Mesendoderm (in vitro differentiated cells): ENCODE data around the gene NAALADL1.

ENCODE experiments used
- DNase-seq: peaks from one replicate; pipeline ENCODE4 v3.0.0; 2013
- H2AK5ac ChIP-seq: 2 replicates; pipeline ENCODE4 v1.6.1; 2013; ENCODE audit warnings: low read length, inconsistent platforms
- H2BK120ac ChIP-seq: 2 replicates; pipeline ENCODE4 v1.6.1; 2013; ENCODE audit warnings: low read depth, mild to moderate bottlenecking, low read length, moderate library complexity, mixed read lengths
- H2BK15ac ChIP-seq: replicated peaks from 2 replicates; pipeline ENCODE4 v1.6.1; 2013; ENCODE audit warnings: low read depth, mild to moderate bottlenecking, moderate library complexity
- H2BK5ac ChIP-seq: 2 replicates; pipeline ENCODE4 v1.6.1; 2013; ENCODE audit warnings: low read length, inconsistent platforms
- H3K18ac ChIP-seq: 2 replicates; pipeline ENCODE4 v1.6.1; 2013; ENCODE audit warnings: mild to moderate bottlenecking, low read length, mixed read lengths
- H3K23ac ChIP-seq: one replicate; pipeline ENCODE4 v1.6.1; 2013; ENCODE audit warnings: low read length
- H3K27ac ChIP-seq: 2 replicates; pipeline ENCODE4 v1.5.1; 2013; ENCODE audit warnings: low read depth, mild to moderate bottlenecking, inconsistent platforms, low read length, moderate library complexity
- H3K27me3 ChIP-seq: 2 replicates; pipeline ENCODE4 v1.6.1; 2013; ENCODE audit warnings: low read length, control low read depth, mild to moderate bottlenecking, inconsistent platforms; ENCODE audit not compliant: insufficient read depth, poor library complexity
- H3K36me3 ChIP-seq: 2 replicates; pipeline ENCODE4 v1.6.1; 2013; ENCODE audit warnings: low read length, inconsistent platforms; ENCODE audit not compliant: control insufficient read depth, insufficient read depth
- H3K4ac ChIP-seq: one replicate; pipeline ENCODE4 v1.6.1; 2013; ENCODE audit warnings: low read depth, mild to moderate bottlenecking, low read length, moderate library complexity
- H3K4me1 ChIP-seq: 2 replicates; pipeline ENCODE4 v1.6.1; 2013; ENCODE audit warnings: low read depth, low read length, inconsistent platforms; ENCODE audit not compliant: control insufficient read depth
- H3K4me2 ChIP-seq: 2 replicates; pipeline ENCODE4 v1.6.1; 2013; ENCODE audit warnings: low read length
- H3K4me3 ChIP-seq: 2 replicates; pipeline ENCODE4 v1.5.1; 2013; ENCODE audit warnings: mild to moderate bottlenecking, low read length
- H3K56ac ChIP-seq: one replicate; pipeline ENCODE4 v1.6.1; 2013; ENCODE audit warnings: low read length
- H3K79me1 ChIP-seq: 2 replicates; pipeline ENCODE4 v1.6.1; 2013; ENCODE audit warnings: low read length, inconsistent platforms
- H3K79me2 ChIP-seq: 2 replicates; pipeline ENCODE4 v1.6.1; 2013; ENCODE audit warnings: mild to moderate bottlenecking, low read length; ENCODE audit not compliant: control insufficient read depth, insufficient read depth
- H3K9ac ChIP-seq: 2 replicates; pipeline ENCODE4 v1.6.1; 2013; ENCODE audit warnings: low read length, inconsistent platforms
- H4K5ac ChIP-seq: one replicate; pipeline ENCODE4 v1.6.1; 2013; ENCODE audit warnings: low read length
- H4K8ac ChIP-seq: one replicate; pipeline ENCODE4 v1.6.1; 2013; ENCODE audit warnings: low read depth, mild to moderate bottlenecking, control low read depth, low read length, moderate library complexity
- WGBS: extraction: QIAGEN DNeasy Blood & Tissue Kit; methylation state at CpG from one replicate; pipeline ENCODE4 v1.1.7; 2013; ENCODE audit warnings: low lambda C conversion rate, missing lambda C conversion rate; ENCODE audit not compliant: insufficient coverage; ENCODE audit errors: extremely low coverage; 5-methylcytosine and 5-hydroxymethylcytosine counted together

The NAALADL1 gene

DNA sequence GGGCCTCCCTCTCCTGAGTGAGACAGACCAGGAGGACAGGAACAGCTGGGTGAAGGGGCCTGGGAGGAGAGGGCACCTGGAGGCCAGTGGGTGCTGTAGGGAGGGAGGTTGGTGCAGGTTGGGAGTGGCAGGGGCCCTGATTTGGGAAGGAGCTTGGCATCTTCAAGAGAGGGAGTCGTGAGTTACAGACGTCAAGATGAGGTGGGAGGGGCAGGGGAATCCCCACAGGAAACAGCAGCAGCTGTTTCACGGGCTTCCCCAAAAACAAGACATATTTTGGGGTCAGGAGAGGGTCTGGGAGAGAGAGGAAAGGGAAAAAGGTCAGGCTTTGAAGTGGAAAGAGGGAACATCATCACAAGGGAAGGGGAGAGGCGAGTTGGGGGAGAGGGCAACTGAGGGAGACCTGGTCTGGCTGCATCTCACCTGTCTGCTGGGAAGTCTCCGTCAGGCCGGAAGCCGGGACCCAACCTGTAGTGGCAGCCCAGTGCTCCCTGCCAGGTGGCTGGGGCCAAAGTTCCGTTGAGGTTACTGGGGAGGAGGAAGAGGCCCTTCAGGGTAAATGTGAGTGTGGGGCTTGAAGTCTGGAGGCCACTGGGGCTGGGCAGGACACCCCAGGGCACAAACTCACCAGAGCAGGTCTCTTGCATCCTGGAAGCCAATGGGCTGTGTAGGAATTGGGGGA, 4.4 kb downstream of the NAALADL1 start:
- Histone ChIP-seq H2BK15ac (no peak overlapping the region), H3K4me1 (no peaks in the 10 kb centered on the region), H3K9ac (no peak overlapping the region), H3K56ac (no peak overlapping the region), H3K27me3 (no peaks in the 10 kb centered on the region), H3K27ac (no peak overlapping the region), H3K4me2 (no peak overlapping the region), H3K79me1 (no peaks in the 10 kb centered on the region), H3K36me3 (no peaks in the 10 kb centered on the region), H2BK5ac (no peak overlapping the region), H3K79me2 (no peaks in the 10 kb centered on the region), H3K18ac (no peak overlapping the region), H3K4ac (no peak overlapping the region), H4K5ac (no peak overlapping the region), H3K4me3 (no peak overlapping the region), H2BK120ac (no peak overlapping the region), H2AK5ac (no peak overlapping the region), H4K8ac (no peak overlapping the region), H3K23ac (no peak overlapping the region)
- no peak for DNase-seq
- WGBS: no CpG with 5 or more reads among the region's 8 CpGs

DNA sequence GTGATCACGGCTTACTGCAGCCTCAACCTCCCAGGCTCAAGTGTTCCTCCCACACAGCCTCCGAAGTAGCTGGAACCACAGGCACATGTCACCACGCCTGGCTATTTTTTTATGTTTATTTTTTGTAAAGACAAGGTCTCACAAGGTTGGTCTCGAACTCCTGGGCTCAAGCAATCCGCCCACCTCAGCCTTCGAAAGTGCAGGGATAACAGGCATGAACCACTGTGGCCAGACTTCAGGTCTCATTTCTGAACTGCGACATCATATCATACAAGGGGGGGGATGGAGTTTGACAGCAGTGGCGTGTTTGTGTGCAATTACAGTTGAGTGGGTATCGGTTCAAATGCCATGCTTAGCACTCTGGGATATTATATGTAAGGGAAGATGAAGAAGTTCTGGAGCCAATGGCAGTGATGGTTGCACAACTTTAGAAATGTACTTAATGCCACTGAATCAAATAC, 6.9 kb downstream of the NAALADL1 start:
- Histone ChIP-seq H3K4me2 (no peak overlapping the region), H2AK5ac (no peak overlapping the region), H3K79me1 (no peaks in the 10 kb centered on the region), H3K18ac (no peak overlapping the region), H3K4me3 (no peak overlapping the region), H3K56ac (no peak overlapping the region), H3K27ac (no peak overlapping the region), H2BK15ac (no peak overlapping the region), H3K79me2 (no peaks in the 10 kb centered on the region), H3K23ac (no peak overlapping the region), H3K27me3 (no peaks in the 10 kb centered on the region), H3K4ac (no peak overlapping the region), H3K36me3 (no peaks in the 10 kb centered on the region), H4K8ac (no peak overlapping the region), H3K4me1 (peaks cover 5% of the 10 kb centered on the region), H2BK120ac (no peak overlapping the region), H4K5ac (no peak overlapping the region), H2BK5ac (no peak overlapping the region), H3K9ac (no peak overlapping the region)
- no peak for DNase-seq
- WGBS: no CpG with 5 or more reads among the region's 9 CpGs

DNA sequence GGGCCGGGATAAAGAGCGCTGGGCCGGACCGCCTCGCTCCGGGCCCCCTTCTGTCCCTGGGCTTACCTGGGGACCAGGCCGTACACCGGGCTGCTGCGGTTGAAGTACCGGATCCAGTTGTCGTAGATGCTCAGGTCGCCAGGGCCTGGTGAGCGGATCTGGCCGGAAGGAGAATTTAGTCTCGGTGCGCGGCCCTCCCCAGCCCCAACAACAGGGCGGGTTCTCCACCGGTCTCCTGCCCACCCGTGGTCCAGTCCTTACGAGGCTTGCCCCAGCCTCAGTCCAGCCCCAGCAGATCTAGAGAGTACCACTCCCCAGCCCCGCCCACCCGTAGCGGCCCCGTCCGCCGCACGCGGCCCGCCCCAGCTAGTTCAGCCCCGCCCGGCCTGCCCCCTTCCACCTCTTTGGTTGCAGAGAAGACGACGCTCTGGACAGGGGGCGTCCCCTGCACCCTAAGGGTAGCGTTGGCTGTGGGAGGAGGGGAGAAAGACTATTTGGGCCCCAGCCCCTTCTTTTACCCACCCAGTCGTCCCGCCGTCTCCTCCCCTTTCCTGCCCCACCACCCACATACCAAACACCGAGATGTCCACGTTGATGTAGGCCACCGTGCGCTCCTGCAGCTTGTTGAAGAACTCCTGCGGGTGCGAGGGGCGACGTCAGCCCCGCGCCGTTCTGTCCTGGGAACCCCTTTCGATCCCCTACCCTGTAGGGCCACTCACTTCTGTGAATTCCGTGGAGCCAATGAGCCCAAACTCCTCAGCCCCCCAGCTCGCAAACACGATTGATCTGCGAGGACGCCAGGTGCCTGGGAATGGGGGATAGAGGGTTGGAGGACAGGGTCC, 10.6 kb downstream of the NAALADL1 start:
- no peak overlapping the region for H2AK5ac ChIP-seq
- no peak overlapping the region for H3K23ac ChIP-seq
- no peak overlapping the region for H3K27ac ChIP-seq
- peak overlapping the region; percentile 59 for H3K4me2 ChIP-seq
- peaks cover 2% of the 10 kb centered on the region for H3K36me3 ChIP-seq
- peak overlapping the region; percentile 67 for H3K56ac ChIP-seq
- H3K9ac ChIP-seq: peak overlapping the region; percentile 58
- DNase-seq: no peak
- H3K4me3 ChIP-seq: no peak overlapping the region
- H4K5ac ChIP-seq: no peak overlapping the region
- WGBS: no CpG with 5 or more reads among the region's 56 CpGs
- H3K18ac ChIP-seq: no peak overlapping the region
- H3K79me2 ChIP-seq: no peaks in the 10 kb centered on the region
- no peak overlapping the region for H2BK5ac ChIP-seq
- H2BK15ac ChIP-seq: no peak overlapping the region
- H3K27me3 ChIP-seq: no peaks in the 10 kb centered on the region
- no peak overlapping the region for H2BK120ac ChIP-seq
- no peak overlapping the region for H3K4ac ChIP-seq
- peaks cover 5% of the 10 kb centered on the region for H3K4me1 ChIP-seq
- peaks cover 5% of the 10 kb centered on the region for H3K79me1 ChIP-seq
- H4K8ac ChIP-seq: no peak overlapping the region

DNA sequence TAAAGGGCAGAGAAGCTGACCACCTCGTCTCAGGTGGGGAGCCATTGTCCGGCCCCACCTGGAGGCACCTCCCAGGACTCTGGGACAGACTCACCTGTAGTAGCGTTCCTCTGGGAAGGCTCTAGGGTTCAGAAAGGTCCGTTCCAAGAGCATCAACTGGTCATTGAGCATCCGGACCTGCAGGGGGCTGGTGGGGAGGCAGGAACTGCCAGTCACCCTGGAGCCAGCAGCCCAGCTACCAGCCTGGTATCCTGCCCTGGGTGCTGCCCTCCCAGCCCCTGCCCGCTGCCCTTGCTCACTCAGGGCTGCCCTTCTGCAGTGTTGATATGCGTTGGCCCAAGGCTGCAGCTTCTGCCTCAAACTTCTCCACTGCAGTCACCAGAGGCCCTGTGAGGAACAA, 12.6 kb downstream of the NAALADL1 start:
- no CpG with 5 or more reads among the region's 7 CpGs for WGBS
- Histone ChIP-seq H3K79me2 (peaks cover 2% of the 10 kb centered on the region), H3K27ac (no peak overlapping the region)

DNA sequence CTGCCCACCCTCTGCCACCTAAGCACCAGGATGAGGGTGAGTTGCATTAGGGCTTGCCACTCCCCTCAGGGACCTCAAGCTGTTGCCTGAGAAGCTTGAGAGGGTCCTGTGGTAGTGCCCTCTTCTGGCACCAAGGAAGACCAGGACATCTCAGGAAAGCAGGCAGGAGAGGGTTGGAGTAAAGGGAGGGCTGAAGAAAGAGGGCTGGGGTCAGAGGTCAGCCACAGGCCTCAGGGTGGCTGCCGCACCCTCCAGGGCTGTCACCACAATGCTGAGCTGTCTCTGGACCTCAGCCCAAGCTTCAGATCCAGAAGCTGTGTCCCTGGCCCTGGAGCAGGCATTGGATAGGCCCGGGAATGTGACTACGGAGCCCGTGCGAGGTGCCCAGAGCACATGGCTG, 13.3 kb downstream of the NAALADL1 start:
- H3K23ac ChIP-seq: no peak overlapping the region
- H2BK15ac ChIP-seq: no peak overlapping the region
- H3K4me3 ChIP-seq: no peak overlapping the region
- H3K79me2 ChIP-seq: peaks cover 2% of the 10 kb centered on the region
- H3K36me3 ChIP-seq: peaks cover 2% of the 10 kb centered on the region
- H3K4ac ChIP-seq: no peak overlapping the region
- H4K5ac ChIP-seq: no peak overlapping the region
- H3K9ac ChIP-seq: no peak overlapping the region
- no CpG with 5 or more reads among the region's 5 CpGs for WGBS
- no peak overlapping the region for H3K27ac ChIP-seq
- no peak overlapping the region for H3K18ac ChIP-seq
- H3K79me1 ChIP-seq: peaks cover 7% of the 10 kb centered on the region
- no peak overlapping the region for H2BK120ac ChIP-seq
- no peak overlapping the region for H4K8ac ChIP-seq
- H2BK5ac ChIP-seq: no peak overlapping the region
- DNase-seq: no peak
- no peak overlapping the region for H3K4me2 ChIP-seq
- no peaks in the 10 kb centered on the region for H3K27me3 ChIP-seq
- no peak overlapping the region for H3K56ac ChIP-seq
- H3K4me1 ChIP-seq: peaks cover 5% of the 10 kb centered on the region
- no peak overlapping the region for H2AK5ac ChIP-seq

More for the DNA sequence above, 12.6 kb downstream of the NAALADL1 start:
- no peak overlapping the region for H3K18ac ChIP-seq
- DNase-seq: no peak
- no peak overlapping the region for H2BK120ac ChIP-seq
- peaks cover 5% of the 10 kb centered on the region for H3K4me1 ChIP-seq
- H2AK5ac ChIP-seq: no peak overlapping the region
- H3K9ac ChIP-seq: no peak overlapping the region
- H4K5ac ChIP-seq: no peak overlapping the region
- peaks cover 7% of the 10 kb centered on the region for H3K79me1 ChIP-seq
- H3K4me3 ChIP-seq: no peak overlapping the region
- no peaks in the 10 kb centered on the region for H3K27me3 ChIP-seq
- no peak overlapping the region for H3K23ac ChIP-seq
- H3K4me2 ChIP-seq: no peak overlapping the region
- no peak overlapping the region for H2BK15ac ChIP-seq
- no peak overlapping the region for H3K4ac ChIP-seq
- H3K36me3 ChIP-seq: peaks cover 2% of the 10 kb centered on the region
- H4K8ac ChIP-seq: no peak overlapping the region
- H3K56ac ChIP-seq: no peak overlapping the region
- H2BK5ac ChIP-seq: no peak overlapping the region
